ENCODE results near the gene SMIM44.

DNA sequence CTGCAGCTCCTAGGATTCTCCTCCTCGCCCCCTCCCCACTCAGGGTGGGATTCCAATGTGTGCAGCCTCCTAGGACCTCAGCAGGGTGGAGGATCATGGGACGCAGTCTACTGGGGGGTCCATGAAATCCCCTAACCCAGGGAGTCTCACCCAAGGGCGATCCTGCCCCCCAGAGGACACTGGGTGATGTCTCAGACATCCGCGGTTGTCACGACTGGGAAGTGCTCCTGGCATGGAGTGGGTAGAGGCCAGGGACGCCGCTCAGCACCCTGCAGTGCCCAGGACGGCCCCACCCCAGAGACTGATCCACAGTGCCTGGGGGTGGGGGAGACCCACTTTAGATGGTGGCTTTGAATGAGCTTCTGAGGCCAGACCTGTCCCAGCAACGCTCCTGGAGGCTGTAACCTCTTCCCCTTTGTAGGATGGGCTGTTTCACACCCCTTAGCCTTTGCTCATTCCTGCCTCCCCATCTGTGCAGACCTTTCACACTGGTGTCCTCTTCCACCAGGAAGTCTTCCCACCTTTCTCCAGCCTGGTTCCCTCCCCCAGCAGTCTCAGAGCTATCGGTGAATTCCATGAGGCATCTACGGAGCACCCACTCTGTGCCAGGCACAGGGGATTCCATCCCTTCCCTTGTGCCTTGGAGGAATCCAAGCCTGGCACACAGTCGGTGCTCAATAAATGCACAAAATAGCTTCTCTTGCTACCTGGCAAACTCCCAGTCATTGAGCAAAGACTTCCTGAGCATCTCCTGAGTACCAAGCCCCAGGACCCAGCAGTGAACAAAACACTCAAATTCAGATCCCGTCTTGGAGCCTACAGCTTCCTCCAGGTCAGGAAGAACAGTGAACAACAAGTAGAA is 13.4 kb downstream of the SMIM44 start:
- TF ChIP-seq, protein P1, sequence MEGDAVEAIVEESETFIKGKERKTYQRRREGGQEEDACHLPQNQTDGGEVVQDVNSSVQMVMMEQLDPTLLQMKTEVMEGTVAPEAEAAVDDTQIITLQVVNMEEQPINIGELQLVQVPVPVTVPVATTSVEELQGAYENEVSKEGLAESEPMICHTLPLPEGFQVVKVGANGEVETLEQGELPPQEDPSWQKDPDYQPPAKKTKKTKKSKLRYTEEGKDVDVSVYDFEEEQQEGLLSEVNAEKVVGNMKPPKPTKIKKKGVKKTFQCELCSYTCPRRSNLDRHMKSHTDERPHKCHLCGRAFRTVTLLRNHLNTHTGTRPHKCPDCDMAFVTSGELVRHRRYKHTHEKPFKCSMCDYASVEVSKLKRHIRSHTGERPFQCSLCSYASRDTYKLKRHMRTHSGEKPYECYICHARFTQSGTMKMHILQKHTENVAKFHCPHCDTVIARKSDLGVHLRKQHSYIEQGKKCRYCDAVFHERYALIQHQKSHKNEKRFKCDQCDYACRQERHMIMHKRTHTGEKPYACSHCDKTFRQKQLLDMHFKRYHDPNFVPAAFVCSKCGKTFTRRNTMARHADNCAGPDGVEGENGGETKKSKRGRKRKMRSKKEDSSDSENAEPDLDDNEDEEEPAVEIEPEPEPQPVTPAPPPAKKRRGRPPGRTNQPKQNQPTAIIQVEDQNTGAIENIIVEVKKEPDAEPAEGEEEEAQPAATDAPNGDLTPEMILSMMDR (IDR thresholded peaks at IDR 0.05): no peak
- no peak for TF ChIP-seq POLR2A (IDR thresholded peaks at IDR 0.05)

All from Peyer's patch (tissue), 4 donors.